ENCODE data around the gene RASSF1.

RASSF1 gene

DNA sequence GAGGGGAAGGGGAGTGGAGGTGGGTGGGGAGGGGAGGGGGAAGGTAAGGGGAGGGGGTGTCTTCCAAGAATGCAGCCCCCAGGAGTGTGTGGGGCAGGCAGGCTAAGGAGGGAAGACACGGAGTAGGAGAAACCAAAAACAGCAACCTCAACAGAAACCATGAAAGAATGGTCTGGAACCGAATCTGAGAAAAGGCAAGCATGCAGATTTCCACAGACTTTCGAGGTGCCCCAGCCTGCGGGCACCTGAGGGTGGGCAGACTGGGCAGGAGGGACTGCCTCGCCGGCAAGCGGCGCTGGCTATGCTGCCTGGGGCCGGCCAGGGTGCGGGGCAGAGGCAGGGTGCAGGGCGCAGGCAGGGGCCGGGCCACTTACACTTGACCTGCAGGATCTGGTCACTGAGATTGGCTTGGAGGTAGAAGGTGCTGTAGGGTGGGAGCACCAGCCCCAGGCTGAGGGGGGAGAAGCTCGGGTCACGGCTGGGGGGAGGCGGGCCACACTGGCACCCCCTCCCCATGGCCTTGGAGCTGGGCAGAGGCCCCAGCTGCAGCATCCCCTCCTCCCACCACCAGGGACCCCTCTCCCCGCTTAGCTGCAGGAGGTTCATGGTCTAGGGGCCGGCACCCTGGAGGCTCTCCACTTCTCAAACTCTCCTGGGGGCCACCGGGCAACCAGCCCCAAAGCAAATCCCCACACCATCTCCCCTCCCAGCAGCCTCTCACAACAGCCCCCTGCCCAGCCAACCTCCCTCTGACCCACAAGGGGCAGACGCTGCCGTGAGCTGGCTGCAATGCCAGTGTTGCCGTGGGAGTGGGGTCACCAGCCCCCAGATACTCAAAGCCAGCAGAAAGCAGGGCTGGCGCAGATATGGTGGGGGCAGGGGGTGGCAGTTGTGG, 34.0 kb upstream of the RASSF1 start:
- H3K4me3 ChIP-seq (ENCODE audit: low read depth, low read length): no peak overlapping the region
- TF ChIP-seq, protein P1, sequence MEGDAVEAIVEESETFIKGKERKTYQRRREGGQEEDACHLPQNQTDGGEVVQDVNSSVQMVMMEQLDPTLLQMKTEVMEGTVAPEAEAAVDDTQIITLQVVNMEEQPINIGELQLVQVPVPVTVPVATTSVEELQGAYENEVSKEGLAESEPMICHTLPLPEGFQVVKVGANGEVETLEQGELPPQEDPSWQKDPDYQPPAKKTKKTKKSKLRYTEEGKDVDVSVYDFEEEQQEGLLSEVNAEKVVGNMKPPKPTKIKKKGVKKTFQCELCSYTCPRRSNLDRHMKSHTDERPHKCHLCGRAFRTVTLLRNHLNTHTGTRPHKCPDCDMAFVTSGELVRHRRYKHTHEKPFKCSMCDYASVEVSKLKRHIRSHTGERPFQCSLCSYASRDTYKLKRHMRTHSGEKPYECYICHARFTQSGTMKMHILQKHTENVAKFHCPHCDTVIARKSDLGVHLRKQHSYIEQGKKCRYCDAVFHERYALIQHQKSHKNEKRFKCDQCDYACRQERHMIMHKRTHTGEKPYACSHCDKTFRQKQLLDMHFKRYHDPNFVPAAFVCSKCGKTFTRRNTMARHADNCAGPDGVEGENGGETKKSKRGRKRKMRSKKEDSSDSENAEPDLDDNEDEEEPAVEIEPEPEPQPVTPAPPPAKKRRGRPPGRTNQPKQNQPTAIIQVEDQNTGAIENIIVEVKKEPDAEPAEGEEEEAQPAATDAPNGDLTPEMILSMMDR (IDR thresholded peaks at IDR 0.05; ENCODE audit: low read depth, low read length): no peak

DNA sequence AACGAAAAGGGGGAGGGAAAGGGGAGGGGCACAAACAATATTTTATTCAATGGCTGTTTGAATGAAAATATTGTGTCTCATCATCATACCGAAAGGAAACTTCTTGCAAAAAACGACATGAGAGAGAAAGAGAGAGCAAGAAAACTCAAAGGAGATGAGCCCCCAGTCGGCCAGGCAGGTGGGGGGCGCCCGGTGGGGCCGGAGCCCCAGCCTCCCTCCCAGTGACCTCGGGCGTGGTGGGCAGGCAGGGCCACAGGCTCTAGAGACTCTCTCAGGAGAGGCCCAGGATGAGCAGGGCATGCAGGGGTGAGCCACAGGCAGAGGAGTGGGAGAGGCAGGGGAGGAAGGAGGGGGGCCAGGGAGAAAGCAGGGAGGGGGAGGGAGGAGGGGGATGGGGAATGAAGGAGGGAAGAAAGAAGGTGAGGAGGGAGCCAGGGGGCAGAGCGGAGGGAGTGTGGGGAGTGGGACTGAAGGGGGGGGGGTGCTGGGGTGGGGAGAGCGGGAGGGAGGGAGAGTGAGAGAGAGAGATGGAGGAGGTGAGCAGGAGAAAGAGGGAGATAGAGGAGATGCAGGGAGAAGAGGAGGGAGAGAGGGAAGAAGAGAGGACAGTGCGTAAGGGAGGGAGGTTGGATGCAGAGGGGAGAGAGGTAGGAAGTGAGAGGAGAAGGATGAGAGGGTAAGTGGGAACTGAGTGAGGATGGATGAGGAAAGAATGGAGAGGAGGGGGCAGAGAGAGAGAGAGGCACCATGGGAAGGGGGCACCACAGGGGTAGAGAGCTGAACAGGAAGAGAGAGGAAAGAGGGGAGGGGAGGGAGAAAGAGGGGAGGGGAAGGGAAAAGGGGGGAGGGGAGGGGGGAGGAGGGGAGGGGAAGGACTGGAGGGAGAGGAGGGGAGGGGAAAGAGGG, 32.8 kb upstream of the RASSF1 start:
- no peak overlapping the region for H3K4me3 ChIP-seq (ENCODE audit: low read depth, low read length)
- TF ChIP-seq, protein P1 (IDR thresholded peaks at IDR 0.05; ENCODE audit: low read depth, low read length): no peak

DNA sequence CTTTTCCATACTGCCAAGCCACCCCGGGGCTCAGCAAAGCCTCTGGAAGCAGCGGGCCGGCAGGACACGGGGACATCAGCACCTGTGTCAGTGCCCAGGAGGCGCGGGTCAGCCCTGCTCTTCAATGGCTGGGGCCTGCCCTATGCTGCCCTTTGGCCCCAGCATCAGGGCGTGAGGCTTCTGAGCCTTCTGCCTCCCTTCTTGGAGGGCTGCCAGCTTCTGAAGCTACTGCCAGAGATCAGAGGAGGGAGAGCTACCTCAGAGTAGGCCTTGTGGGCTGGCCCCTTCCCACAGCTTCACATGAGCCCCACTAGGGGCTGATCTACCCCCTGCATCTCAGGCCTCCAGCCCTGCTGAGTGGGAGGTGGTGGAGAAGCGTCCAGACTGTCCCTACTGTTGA, 31.7 kb upstream of the RASSF1 start:
- H3K4me3 ChIP-seq (ENCODE audit: low read depth, low read length): no peak overlapping the region
- TF ChIP-seq, protein P1 (IDR thresholded peaks at IDR 0.05; ENCODE audit: low read depth, low read length): no peak

DNA sequence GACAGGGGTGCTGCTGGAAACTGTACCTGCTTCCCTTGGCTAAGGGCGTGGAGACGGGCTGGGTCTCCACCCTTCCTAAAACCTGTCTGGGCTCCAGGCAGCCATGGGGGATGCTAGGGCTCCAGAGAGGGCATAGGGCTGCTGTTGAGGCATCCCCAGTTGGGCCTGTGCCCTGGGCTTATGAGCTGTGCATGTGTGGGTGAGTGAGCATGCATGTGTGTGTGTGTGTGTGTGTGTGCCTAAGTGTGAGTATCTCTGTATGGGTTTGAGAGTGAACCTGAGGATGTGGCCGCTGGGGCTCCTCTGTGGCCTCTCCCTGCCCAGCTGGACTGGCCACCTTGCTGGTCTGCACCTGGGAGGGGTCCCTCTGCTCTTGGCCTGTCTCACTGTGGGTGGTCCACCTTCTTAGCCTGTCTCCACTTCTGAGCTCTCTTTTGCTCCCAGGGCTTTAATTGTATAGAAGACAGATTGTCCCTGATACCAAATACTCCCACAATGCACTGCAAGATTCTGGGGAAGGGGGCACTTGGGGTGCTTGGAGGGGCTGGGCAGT, 30.6 kb upstream of the RASSF1 start:
- TF ChIP-seq, protein P1 (IDR thresholded peaks at IDR 0.05; ENCODE audit: low read depth, low read length): no peak
- no peak overlapping the region for H3K4me3 ChIP-seq (ENCODE audit: low read depth, low read length)

DNA sequence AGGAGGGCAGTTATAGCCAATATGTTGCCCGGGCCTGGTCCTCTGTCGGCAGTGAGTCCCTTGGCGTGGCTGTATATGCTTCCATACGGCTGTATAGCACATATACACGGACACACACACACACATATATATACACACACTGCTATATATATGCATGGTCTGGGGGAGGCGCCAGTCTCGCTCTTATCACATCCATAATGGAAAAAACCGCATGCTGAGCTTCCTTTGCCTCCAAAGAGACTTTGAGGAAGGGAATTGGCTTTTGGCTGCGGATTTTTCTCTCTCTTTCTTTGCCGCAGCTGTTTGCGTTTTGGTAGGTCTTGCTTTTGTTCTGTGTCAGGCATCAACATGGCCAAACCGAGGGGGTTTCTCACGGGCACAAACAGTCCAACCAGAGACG, 30.0 kb upstream of the RASSF1 start:
- TF ChIP-seq, protein P1 (IDR thresholded peaks at IDR 0.05; ENCODE audit: low read depth, low read length): no peak
- no peak overlapping the region for H3K4me3 ChIP-seq (ENCODE audit: low read depth, low read length)

DNA sequence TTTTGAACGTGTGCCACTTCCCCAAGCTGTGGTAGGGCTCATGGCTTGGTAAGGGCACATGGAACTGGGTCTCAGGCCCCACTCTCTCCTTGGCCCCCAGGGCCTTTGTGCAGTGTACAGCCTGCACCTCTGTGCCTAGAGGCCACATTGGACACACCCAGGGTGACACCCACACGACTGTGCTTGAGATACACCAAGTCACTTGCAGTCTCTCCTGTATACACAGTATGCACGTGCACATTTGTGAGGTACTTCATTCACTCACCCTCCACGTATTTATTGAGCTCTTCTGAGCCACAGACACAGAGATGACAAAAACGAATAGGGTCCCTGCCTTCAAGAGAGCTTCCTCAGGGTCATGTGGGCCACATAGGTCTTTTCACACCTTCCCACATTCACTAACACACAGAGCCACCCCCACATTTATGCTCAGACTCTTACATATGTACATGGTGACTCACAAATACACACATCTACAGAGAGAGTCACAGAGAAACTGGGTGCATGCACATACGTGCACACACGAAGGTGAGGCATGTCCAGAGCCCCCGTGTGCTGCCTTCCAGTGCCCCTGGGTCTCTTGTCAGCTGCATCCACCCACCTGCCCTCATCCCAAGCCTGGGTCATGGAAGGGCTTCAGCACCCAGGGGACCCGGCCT, 28.5 kb upstream of the RASSF1 start:
- TF ChIP-seq, protein P1 (IDR thresholded peaks at IDR 0.05; ENCODE audit: low read depth, low read length): no peak
- no peak overlapping the region for H3K4me3 ChIP-seq (ENCODE audit: low read depth, low read length)

All from WI38 (cell line).